ENCODE measurements around the gene ZNF771.

ZNF771 gene

GRCh38 chr16:30399435-30400186 lies 7.8 kb upstream of the ZNF771 start:
- TF ChIP-seq CTCF (IDR thresholded peaks at IDR 0.05; ENCODE audit: insufficient read depth, low read depth, low read length, missing control alignments) = no peak
- DNase-seq (ENCODE audit: low read depth) = no peak
- peak overlapping the region; percentile 83 for H3K4me3 ChIP-seq (ENCODE audit: low read length)

GRCh38 chr16:30401768-30402425 lies 5.5 kb upstream of the ZNF771 start:
- no peak overlapping the region for H3K4me3 ChIP-seq (ENCODE audit: low read length)
- no peak for TF ChIP-seq CTCF (IDR thresholded peaks at IDR 0.05; ENCODE audit: insufficient read depth, low read depth, low read length, missing control alignments)
- DNase-seq (ENCODE audit: low read depth) = no peak

DNA sequence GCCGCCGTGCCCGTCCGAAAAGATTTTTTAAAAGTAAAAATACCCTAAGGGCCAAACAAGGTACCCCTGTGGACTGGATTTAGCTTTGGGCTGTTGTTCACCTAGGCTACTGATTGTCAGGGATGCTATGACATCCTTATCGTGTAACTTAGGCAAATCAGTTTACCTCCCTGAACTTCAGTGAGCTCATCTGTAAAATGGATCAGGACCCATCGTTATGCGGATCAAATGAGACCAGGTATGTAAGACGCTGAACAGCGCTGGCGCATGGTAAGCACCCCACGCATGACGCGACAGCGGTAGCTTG lies 658 bp upstream of the ZNF771 start:
- peak overlapping the region; percentile 65 for H3K4me3 ChIP-seq (ENCODE audit: low read length)
- no peak for TF ChIP-seq CTCF (IDR thresholded peaks at IDR 0.05; ENCODE audit: insufficient read depth, low read depth, low read length, missing control alignments)
- DNase-seq (ENCODE audit: low read depth) = no peak

DNA sequence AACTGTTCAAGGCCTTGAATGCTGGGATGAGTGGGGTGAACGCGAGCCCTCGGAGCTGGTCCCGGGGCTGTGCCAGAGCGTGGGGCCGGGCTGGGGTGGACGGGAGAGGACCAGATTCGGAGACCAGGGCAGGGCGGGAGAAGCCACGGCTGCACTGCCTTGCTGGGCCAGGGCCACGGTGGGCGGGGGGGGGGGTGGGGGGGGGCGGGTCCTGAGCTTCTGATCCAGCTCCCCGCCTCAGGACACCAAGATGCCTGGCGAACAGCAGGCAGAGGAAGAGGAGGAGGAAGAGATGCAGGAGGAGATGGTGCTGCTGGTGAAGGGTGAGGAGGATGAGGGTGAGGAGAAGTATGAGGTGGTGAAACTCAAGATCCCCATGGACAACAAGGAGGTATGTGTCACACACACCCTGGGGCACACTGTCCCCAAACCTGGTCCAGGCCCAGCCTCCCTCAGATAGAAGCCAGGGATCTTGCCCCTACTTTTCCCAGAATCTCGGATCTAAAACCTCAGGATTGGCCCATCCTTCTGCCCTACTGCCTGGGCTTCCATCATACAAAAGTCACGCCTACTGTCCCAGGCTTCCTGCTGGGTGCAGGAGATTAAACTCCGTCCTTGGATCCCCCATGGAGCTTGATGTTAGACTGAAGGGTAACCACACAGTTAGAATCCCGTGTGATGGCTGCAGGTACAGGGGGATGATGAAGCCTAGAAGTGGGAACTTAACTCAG lies 563 bp downstream of the ZNF771 start:
- H3K4me3 ChIP-seq (ENCODE audit: low read length) = peak overlapping the region; percentile 65
- TF ChIP-seq CTCF (IDR thresholded peaks at IDR 0.05; ENCODE audit: insufficient read depth, low read depth, low read length, missing control alignments) = no peak
- no peak for DNase-seq (ENCODE audit: low read depth)

DNA sequence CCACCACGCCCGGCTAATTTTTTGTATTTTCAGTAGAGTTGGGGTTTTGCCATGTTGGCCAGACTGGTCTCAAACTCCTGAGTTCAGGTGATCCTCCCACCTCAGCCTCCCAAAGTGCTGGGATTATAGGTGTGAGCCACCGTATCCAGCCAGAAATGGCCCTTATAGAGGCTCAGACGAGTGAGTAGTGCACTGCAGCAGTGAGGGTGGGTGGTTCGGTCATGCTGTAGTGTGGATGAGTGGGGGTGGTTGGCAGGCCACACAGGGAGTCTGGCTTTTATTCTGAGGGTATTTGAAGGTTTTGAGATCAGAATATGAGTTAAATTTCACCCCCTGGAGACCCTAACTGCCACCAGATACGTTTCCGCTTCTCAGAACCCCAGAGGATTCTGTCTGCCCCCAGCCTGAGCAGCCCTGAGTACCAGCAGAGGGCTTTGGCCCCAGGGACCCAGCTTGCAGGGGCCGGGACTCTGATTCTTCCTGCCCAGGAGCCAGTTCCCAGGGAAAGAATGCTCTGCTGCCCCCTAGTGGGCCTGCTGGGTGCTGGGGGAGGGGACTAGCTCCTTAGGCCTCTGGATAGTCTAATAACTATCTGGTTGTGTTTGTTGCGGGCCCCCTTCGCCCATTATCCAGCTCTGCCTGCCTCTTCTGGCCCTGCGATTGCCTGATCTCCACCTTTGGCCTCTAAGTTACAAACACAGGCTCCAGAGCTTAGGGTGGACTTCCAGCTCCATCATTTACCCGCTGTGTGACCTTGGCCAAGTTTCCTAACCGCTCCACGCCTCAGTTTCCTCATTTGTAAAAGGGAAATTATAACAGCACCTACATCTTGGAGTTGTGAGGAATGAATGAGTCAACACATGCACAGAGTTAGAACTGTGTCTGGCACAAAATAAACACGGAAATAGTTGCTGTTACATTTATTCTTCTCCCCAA lies 2.0 kb downstream of the ZNF771 start:
- peak; percentile 85 for DNase-seq (ENCODE audit: low read depth)
- H3K4me3 ChIP-seq (ENCODE audit: low read length) = no peak overlapping the region
- peak; percentile 95 for TF ChIP-seq CTCF (IDR thresholded peaks at IDR 0.05; ENCODE audit: insufficient read depth, low read depth, low read length, missing control alignments)

DNA sequence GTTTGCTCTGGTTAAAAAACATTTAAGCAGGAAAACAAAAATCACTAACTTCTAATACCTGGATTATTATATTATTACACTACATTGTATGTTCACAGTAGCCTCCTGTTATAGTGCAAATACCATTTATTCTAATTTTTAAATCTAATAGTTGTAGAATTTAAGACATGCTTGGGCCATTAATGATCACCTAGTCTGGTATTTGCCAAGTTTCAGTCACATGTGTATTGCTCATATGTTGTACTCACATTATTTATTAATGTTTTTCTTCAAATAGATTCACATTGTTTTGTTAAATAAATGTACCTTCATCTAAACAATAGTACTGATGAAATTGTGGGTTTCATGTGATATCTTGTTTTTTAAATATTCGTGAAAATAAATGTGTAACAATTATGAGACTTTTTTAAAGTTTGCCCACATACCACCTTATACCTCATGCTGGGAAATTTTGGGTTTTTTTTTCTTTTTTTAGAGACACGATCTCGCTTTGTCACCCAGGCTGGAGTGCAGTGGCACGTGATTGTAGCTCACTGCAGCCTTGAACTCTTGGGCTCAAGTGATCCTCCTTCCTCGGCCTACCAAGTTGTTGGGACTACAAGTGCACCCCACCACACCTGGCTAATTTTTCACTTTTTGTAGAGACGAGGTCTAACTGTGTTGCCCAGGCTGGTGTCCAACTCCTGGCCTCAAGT lies 5.9 kb downstream of the ZNF771 start:
- no peak for TF ChIP-seq CTCF (IDR thresholded peaks at IDR 0.05; ENCODE audit: insufficient read depth, low read depth, low read length, missing control alignments)
- H3K4me3 ChIP-seq (ENCODE audit: low read length) = no peak overlapping the region
- peak; percentile 44 for DNase-seq (ENCODE audit: low read depth)

Data from epithelial cell of esophagus (primary cell).